Cardiac fibroblast (primary cell): Measurements from ENCODE around the gene NEDD4L.

Experiments used
- DNase-seq, 2 donors: peaks; one replicate each; pipeline versions ENCODE4 v3.0.0 to v3.0.0-alpha.2; 2010; ENCODE audit warnings: low read depth in 2 of 2
- H3K4me3 ChIP-seq, 2 donors: replicated peaks in 1 of 2; 1 replicate in 1 of 2; 2 replicates in 1 of 2; pipeline ENCODE4 v1.5.1; 2011; ENCODE audit warnings: low read depth in 2 of 2, low read length in 2 of 2, mild to moderate bottlenecking in 2 of 2, moderate library complexity in 1 of 2
- CTCF ChIP-seq: IDR thresholded peaks from one replicate; pipeline ENCODE4 v1.5.1; 2011; ENCODE audit warnings: low read depth, mild to moderate bottlenecking, low read length, inconsistent platforms

The NEDD4L gene

GRCh38 chr18:58144106-58144505 lies 100.1 kb downstream of the NEDD4L start:
- no peak for DNase-seq
- no peak for TF ChIP-seq CTCF
- H3K4me3 ChIP-seq = no peak overlapping the region

- TF ChIP-seq CTCF = no peak
- no peak overlapping the region for H3K4me3 ChIP-seq
- DNase-seq = no peak
These were observed 100.8 kb downstream of the NEDD4L start for GRCh38 chr18:58144671-58145285.

GRCh38 chr18:58146099-58146498 lies 102.1 kb downstream of the NEDD4L start:
- no peak for TF ChIP-seq CTCF
- DNase-seq = no peak
- no peak overlapping the region for H3K4me3 ChIP-seq

- H3K4me3 ChIP-seq = no peak overlapping the region
- no peak for TF ChIP-seq CTCF
- no peak for DNase-seq
These were observed 105.0 kb downstream of the NEDD4L start for GRCh38 chr18:58148954-58149471.

- DNase-seq = no peak
- no peak for TF ChIP-seq CTCF
- no peak overlapping the region for H3K4me3 ChIP-seq
These were observed 106.7 kb downstream of the NEDD4L start for GRCh38 chr18:58150772-58151171.

- H3K4me3 ChIP-seq = no peak overlapping the region
- TF ChIP-seq CTCF = no peak
These were observed 108.2 kb downstream of the NEDD4L start for GRCh38 chr18:58152216-58152615.

GRCh38 chr18:58152891-58153290 lies 108.9 kb downstream of the NEDD4L start:
- H3K4me3 ChIP-seq = no peak overlapping the region
- no peak for DNase-seq
- TF ChIP-seq CTCF = no peak

More at GRCh38 chr18:58152216-58152615, 108.2 kb downstream of the NEDD4L start:
- DNase-seq = no peak
